Activated CD8-positive, alpha-beta memory T cell treated with anti-CD3 and anti-CD28 coated beads, Interleukin-2, amount 50 U/mL, for 24 hours (primary cell): ENCODE data around the gene SLC36A3.
"Not testable (repeated sequence)": the region's sequence is repeated elsewhere in the genome, so short reads cannot be mapped to it uniquely, and the experiment has no call there.

ENCODE experiments used
- DNase-seq: peaks from one replicate; pipeline ENCODE4 v3.0.0-alpha.2; 2020; ENCODE audit errors: extremely low read depth

The SLC36A3 gene

GRCh38 chr5:151237685-151238084 is 65.9 kb downstream of the SLC36A3 start:
- DNase-seq: no peak

DNA sequence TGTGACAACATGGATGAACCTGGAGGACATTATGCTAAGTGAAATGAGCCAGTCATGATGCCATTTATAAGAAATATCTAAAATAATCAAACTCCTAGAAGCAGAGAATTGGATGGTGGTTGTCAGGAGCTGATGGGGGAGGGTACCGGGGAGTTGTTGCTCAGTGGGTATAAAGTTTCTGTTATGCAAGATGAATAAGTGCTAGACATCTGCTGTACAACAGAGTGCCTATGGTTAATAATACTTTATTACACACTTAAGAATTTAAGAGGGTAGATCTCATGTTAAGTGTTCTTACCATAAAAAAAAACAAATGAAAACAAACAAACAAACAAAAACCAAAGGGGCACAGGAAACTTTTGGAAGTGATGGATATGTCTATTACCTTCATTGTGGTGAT is 66.7 kb downstream of the SLC36A3 start:
- no peak for DNase-seq

- not testable (repeated sequence) for DNase-seq
Measured at GRCh38 chr5:151235239-151235571, 68.4 kb downstream of the SLC36A3 start.

- DNase-seq: no peak
Measured at GRCh38 chr5:151234476-151235238, 68.9 kb downstream of the SLC36A3 start.

- no peak for DNase-seq
Measured at GRCh38 chr5:151233616-151234085, 69.9 kb downstream of the SLC36A3 start.

DNA sequence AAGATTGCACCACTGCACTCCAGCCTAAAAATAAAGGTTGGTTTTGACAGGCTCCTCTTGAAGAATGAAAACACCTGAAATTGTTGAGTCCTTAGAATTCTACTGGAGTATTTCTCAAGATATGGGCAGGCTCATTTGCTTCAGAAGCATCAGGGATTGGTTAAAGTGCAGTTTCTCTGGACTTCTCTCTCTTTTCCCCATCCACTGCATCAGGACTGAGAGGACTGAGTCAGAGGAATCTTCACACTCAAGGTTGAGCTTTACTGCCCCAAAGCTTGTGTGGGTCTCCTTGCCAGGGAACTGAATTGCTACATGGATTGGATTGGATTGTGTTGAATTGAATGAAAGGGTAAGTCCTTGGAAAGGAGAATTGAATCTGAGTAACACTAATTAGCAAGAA is 72.2 kb downstream of the SLC36A3 start:
- no peak for DNase-seq

DNA sequence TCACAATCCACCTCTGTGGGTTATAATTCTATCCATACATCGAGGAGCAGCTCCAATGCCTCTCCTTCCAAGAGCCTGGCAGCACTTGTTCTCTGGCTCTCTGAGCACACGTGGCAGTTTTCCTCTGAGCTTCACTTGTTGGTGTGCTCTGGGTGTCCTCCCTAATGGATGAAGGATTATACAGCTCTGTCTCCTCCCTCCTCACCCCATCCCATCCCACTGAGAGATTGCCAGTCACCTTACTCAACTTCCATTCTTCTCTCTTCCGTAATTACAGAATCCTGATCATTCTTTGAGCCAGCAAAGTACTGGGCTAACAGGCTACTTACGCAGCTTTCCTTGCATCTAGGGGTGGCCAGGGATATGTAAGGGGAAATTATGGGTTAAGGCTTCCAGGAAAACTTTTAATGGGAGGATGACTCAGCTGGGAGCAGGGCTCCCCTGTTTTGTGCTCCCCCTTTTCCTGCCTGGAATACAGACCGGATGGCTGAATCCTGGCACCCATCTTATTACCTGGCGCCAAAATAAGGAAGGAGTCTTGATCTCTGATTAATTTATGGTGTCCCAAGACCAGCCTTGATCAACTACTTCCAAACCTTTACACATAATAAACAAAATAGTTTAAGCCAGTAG is 73.4 kb downstream of the SLC36A3 start:
- DNase-seq: no peak

GRCh38 chr5:151228986-151229385 is 74.6 kb downstream of the SLC36A3 start:
- no peak for DNase-seq

DNA sequence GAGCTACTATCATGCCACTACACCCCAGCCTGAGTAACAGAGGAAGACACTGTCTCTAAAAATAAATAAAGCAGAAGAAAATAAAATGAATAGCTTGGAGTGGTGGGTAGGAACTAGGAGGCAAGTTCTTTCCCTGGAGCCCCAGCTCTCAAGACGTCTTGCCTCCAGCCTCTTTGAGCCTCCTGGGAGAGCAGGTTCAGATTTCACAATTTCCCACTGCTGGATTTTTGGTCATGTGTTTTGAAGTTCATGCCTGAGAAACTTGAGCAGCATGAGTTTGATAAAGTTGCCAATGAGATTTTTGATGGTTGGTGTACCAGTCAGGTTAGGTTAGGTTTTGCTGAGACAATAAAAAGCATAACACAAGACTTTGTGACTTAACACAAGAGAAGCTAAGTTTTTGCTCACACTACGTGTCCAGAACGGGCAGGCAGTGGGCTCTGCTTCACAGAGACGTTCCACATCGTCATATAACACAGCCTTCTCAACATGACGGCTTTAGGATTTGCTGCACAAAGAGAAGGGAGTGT is 75.6 kb downstream of the SLC36A3 start:
- no peak for DNase-seq
